MV-4-11 (cell line): Measurements from ENCODE around the gene ARL13B.
"Not testable (repeated sequence)": the region's sequence is repeated elsewhere in the genome, so short reads cannot be mapped to it uniquely, and the experiment has no call there.

Experiments used
- DNase-seq: peaks from one replicate; lab custom pipeline; 2025; lab: John Stamatoyannopoulos, UW

ARL13B gene

GRCh38 chr3:94001191-94001590 lies 21.2 kb downstream of the ARL13B start:
- no peak for DNase-seq

DNA sequence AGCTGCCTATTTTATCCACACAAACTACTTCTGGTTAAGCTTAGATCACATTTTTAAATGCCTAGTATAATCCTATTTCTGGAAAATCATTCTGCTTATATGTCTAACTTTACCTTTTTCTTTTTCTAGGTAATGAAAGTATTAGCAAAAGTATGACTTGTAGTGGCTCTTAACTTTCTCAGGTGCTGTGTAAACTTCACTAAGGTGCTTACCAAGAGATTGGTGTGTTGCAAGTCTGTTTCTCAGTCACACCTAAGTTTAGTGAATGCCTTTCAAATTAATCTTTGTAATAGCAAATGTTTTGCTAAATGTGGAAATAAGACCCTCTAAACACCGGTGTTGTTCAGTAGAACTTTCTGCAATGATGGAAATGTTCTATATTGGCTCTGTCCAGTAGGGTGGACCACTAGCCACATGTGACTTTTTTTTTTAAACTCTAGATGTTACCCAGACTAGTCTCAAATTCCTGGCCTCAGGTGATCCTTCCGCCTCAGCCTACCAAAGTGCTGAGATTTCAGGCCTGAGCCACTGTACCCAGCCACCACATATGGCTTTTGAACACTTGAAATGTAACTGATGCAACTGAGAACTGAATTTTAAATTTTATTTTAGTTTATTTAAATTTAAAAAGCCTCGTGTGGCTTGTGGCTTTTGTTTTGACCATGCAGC lies 22.0 kb downstream of the ARL13B start:
- DNase-seq = no peak

GRCh38 chr3:94004301-94004910 lies 24.5 kb downstream of the ARL13B start:
- peak; percentile 60 for DNase-seq

DNA sequence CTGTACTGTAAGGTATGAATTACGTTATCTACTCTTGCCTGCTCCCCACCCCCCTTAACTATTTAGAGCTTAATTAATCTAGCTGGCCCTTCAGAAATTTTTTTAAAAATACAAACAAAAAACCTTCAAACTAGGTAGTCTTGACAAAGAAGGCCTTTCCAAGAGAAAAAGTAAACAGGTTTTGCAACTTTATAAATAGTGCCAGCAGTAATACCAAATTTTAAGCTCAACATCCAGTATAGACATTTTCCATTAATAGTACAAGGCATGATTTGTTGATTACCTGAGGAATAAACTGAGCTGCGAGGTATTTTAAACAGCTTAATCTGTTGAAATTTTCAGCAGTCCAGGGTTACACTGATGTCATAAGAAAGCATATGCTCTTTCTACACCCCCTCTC lies 28.3 kb downstream of the ARL13B start:
- DNase-seq = no peak

DNA sequence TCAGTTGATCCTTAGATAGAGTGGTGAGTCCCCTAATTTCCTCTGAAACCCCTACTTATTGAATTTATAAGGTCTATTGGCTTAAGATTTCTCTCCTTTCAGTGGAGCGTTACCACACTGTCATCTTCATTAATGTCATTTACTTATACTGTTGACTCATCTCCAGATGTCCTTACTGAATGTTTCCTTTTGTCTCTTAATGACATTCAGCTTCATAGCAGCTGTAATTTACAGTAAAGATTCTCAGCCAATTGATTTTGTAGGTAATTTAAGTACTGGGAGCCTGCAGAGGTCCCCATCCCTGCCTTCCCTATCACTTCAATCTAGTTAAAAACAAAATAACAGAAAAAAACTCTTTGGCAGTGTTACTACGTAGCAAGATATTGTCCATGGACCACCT lies 29.7 kb downstream of the ARL13B start:
- DNase-seq = no peak

GRCh38 chr3:94011233-94011711 lies 31.3 kb downstream of the ARL13B start:
- DNase-seq = peak; percentile 81

- DNase-seq = no peak
Observed at GRCh38 chr3:94012185-94012584, 32.2 kb downstream of the ARL13B start.

DNA sequence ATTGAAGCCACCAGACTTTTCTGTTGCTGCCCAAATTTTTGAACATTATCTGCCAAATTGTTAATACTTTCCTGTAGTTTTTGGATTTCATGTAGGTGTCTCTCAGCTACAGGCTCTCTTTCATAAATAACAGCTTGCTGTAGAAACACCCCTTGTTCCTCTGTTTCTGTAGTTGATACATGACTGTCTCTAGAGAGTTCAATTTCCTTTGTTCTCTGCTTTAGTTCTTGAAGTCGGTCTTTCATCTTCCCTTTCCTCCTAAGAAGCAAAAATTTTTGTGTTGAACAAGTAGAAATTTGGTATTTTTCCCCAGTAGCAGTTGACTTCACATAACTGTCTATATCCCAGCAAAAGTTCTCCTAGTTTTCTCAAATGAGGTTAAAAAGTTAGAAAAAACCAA lies 35.1 kb downstream of the ARL13B start:
- DNase-seq = no peak

DNA sequence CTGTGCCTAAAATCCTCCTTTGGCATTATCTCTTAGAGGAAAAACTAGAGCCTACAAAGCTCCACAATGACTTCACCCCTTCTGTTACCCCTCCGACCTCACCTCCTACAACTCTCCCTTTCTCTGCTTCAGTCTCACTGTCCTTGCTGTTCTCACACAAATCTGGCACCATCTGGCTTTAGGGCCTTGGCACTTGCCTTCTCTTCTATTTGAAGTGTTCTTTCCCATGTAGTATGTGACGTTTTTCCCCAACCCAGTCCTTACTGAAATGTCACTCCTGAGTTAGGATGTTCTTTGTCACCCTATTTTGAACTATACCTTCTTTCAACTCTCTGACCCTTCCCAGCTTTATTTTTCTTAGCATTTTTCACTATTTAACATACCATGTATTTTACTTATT lies 39.7 kb downstream of the ARL13B start:
- no peak for DNase-seq

DNA sequence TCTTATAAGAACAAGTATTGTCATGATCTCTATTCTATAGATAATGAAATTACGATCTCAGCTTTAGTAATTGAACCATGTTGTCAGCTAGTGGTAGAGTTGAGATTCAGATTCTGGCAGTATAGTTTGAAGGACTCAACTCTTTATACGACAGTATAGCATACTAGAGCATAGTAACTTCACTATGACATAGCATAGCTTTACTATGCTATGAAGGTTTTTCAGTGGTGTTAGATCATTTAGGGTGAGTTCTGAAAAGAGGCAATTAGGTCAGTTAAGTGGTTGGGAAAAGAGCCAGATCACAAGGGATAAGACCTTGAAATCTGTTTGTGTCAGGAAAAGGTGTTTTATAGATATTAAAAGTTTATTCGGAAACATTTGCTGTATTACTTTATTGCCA lies 40.3 kb downstream of the ARL13B start:
- DNase-seq = no peak

- no peak for DNase-seq
Observed at GRCh38 chr3:94024385-94024784, 44.4 kb downstream of the ARL13B start.

DNA sequence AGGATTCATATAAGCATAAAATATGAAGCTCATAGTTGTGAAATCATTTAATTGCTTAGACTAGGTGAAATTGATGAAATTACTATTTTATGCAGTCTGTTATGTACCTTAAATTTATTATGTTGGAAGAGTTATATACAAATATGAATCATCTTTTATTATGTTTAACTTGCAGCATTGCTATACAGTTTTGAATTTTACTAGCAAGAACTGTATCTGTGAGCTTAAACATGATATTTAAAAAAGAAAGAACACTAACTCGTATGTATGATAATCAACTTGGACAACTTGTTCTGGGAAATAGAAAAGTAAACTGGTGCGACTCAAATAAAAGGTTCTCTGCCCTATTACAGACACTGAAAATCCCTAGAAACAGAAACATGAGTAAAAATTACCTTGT lies 46.7 kb downstream of the ARL13B start:
- no peak for DNase-seq

DNA sequence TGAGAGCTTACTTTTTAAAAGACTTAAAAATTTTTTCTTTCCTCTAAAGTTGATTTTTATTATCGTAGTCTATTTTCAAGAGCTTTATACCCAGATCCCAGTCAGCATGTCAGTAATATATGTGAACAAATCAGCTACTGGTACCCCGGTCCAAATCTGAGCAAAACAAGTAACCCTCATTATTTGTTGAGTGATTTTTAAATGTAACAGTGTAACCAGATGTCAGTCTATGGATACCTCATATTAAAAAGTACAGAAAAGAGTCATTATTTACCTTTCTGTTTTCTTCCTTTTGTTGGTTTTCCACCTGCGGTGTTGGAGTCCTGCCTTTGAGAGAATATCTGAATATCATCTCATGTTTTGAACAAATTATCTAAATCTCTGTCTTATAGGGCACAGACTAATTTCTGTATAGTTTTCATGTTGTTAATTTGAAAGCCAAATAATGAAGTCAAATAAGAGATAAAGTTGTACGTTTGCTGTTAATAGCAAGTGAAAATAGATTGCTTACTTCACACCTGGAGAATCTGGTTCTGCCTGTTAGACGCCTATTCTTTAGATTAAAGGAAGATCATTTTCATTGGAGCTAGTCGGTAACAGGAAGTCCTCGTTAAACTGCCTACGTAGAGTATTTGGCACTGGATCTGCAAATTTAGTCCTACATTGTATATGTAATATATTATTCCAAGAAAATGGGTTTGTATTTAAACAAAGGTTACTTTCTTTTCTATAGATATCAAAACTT lies 48.3 kb downstream of the ARL13B start, which contains the start of gene STX19:
TSS of gene STX19 (minus strand) at position 505 of the 745 bp plus-strand sequence. CDS start 13,328 bp downstream, outside the sequence.
- no peak for DNase-seq

- peak; percentile 1 for DNase-seq
Observed at GRCh38 chr3:94036909-94037507, 57.1 kb downstream of the ARL13B start.

DNA sequence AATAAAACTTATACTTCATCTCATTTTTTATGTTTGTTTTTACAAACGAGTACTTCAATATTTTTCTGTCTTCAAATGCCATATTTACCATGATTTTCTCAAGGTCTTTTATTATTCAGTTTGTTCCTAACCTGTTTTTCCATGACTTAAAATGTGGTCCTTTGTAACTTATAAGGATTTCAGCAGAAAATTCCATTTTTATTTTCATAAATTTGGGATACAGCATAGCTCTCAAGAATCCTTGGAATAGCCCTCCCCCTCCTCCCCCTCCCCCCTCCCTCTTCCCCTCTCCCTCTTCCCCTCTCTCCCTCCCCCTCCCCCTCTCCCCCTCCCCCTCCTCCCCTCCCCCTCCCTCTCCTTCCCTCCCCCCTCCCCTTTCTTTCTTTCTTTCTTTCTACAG lies 63.3 kb downstream of the ARL13B start:
- no peak for DNase-seq

GRCh38 chr3:94044100-94044936 lies 64.4 kb downstream of the ARL13B start:
- DNase-seq = not testable (repeated sequence)

DNA sequence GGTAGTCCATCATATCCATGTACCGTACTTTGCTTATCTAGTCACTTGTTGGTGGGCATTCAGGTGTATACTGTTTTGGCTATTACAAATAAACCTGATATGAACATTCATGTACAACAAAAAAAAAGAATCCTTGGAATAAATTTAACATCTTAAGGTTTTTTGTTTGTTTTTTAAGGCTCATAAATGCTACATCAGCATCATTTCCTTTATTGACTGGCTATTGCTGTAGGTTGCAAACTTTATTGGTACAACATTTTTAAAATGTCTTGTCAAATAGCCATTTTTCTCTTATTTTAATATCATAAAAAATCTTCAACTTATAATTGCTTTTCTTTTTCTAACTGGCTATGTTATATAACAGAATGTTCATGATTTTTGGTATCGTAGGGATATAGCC lies 66.6 kb downstream of the ARL13B start:
- no peak for DNase-seq

DNA sequence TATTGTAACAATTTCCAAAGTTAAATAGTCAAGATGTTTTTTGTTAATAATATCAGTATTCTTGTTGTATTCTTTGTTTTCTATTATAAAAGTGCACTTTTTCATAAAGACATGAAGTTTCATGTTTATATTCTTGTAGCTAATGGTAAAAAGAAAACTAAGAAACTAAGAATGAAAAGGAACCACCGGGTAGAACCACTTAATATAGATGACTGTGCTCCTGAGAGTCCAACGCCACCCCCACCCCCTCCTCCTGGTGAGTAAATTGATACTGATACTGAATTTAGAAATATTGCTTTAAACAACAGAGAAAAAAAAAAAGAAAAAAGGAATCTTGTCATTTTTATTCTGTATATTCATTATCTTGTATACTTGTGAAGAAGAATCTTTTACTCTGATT lies 69.3 kb downstream of the ARL13B start:
- no peak for DNase-seq

- no peak for DNase-seq
Observed at GRCh38 chr3:94050546-94050945, 70.6 kb downstream of the ARL13B start.

GRCh38 chr3:94061297-94061696 lies 81.3 kb downstream of the ARL13B start:
- DNase-seq = no peak

DNA sequence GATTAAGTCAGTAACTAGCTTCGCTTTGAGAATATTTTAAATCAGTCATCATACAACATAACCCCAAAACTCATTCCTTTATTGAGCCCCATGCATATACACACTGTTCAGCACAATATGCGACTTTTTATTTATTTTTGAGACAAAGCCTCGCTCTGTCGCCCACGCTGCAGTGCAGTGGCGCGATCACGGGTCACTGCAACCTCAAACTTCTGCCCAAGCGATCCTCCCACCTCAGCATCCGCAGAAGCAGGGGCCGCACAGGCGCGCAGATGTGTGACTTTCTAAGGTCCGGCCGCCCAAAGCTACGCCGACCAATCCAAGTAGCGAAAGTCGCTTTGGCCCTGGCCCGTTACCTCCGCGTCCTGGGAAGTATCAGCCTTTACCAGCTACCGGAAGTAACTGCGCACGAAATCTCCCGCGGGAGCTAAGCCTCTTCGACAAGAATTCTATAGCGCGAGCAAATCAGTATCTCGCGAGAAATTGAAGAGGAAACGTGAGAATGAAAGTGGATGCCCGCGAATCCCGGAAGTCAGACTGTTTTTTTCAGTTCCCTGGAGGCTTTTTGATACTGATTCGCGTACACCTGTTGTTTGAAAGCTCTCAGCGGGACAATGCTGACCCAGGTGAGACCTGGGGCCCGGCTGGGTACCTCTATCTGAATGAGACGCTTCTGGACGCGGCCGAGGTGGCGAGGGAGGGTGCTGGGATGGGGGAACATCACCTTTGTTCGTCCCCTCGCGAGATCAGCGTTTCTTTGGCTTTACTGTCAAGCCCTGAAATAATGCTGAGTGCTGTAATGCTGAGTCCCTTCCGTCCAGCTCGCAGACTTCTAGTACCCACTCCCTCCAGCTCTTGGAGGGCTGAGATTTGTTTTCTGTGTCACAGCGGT lies 82.8 kb downstream of the ARL13B start, which contains the start of the genes DHFR2 and NSUN3:
TSS of gene DHFR2 (minus strand) at position 404 of the 892 bp plus-strand sequence. CDS start 1,405 bp downstream, outside the sequence.
TSS of gene NSUN3 (plus strand) at position 549 of the 892 bp plus-strand sequence. CDS start at position 615, 66 bp downstream.
- peak; percentile 97 for DNase-seq
